ENCODE data around the gene FLYWCH1.

FLYWCH1 gene

DNA sequence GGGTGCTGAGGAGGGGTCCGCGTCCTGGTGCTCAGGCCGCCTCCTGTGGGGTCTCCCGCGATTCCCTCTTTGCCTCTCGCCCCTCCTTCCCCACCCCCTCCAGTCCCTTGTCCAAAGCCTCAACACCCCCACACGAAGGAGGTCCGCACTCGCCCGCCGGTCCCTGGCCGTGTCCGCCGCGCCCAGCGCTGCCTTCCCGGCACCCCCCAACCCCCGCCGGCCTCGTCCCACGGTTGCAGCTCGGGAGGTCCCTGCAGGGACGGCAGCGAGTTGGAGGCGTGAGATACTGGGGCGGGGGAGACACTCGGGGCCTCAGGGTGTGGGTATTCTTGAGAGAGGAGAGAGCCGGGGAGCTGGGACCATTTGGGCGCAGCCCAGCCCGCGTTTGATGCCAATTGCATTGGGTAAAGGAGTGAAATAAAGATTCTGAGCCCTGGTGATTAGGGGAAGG is 28.2 kb upstream of the FLYWCH1 start:
- CTCF ChIA-PET: interaction anchor here (0.6 to 1.4 kb wide), 7 partner anchors 10 to 89 kb away, joined by 3 to 6 read pairs (median 4); partner anchors contain the start of gene PRSS21
- H3K4me1 ChIP-seq (ENCODE audit: control extremely low read depth in 1 of 4, control insufficient read depth in 4 of 4, insufficient read depth in 4 of 4, low read length in 3 of 4): peaks cover 0 to 13% (median 13%) of the 10 kb centered on the region in 4 experiments
- H3K36me3 ChIP-seq (ENCODE audit: control insufficient read depth in 4 of 4, insufficient read depth in 4 of 4, low read length in 3 of 4): no peaks in the 10 kb centered on the region
- H3K27ac ChIP-seq (ENCODE audit: insufficient read depth in 1 of 2, low read depth in 1 of 2, low read length in 2 of 2, poor library complexity in 1 of 2, severe bottlenecking in 2 of 2): peak overlapping the region; percentile 46 to 86
- no peaks in the 10 kb centered on the region for H3K27me3 ChIP-seq (replicated peaks in 2 of 5; ENCODE audit: control insufficient read depth in 4 of 5, insufficient read depth in 5 of 5, low read length in 4 of 5)
- POLR2A ChIA-PET: no interaction called here
- peak; percentile 19 to 49 (median 37) for DNase-seq
- H3K9me3 ChIP-seq (ENCODE audit: control extremely low read depth in 1 of 5, control insufficient read depth in 4 of 5, insufficient read depth in 2 of 5, low read depth in 1 of 5, low read length in 4 of 5): peaks cover 0 to 10% (median 5%) of the 10 kb centered on the region in 5 experiments
- peak overlapping the region; percentile 67 to 94 (median 79) for H3K4me3 ChIP-seq (ENCODE audit: control insufficient read depth in 1 of 7, extremely low read depth in 1 of 7, insufficient read depth in 4 of 7, low read depth in 2 of 7, low read length in 6 of 7)
- 3% methylated on average over 14 of the region's 31 CpGs for WGBS (ENCODE audit: insufficient coverage)

- H3K27ac ChIP-seq (ENCODE audit: insufficient read depth in 1 of 2, low read depth in 1 of 2, low read length in 2 of 2, poor library complexity in 1 of 2, severe bottlenecking in 2 of 2): peak overlapping the region in 1 of 2 experiments; percentile 86
- ChIA-PET POLR2A (no interaction called here), CTCF (interaction anchor here (0.6 to 1.4 kb wide), 4 partner anchors 11 to 89 kb away, joined by 3 to 6 read pairs (median 4); partner anchors contain the start of gene PRSS21)
- peaks cover 0 to 13% (median 13%) of the 10 kb centered on the region in 4 experiments for H3K4me1 ChIP-seq (ENCODE audit: control extremely low read depth in 1 of 4, control insufficient read depth in 4 of 4, insufficient read depth in 4 of 4, low read length in 3 of 4)
- H3K9me3 ChIP-seq (ENCODE audit: control extremely low read depth in 1 of 5, control insufficient read depth in 4 of 5, insufficient read depth in 2 of 5, low read depth in 1 of 5, low read length in 4 of 5): peaks cover 0 to 10% (median 6%) of the 10 kb centered on the region in 5 experiments
- H3K36me3 ChIP-seq (ENCODE audit: control insufficient read depth in 4 of 4, insufficient read depth in 4 of 4, low read length in 3 of 4): no peaks in the 10 kb centered on the region
- H3K27me3 ChIP-seq (replicated peaks in 2 of 5; ENCODE audit: control insufficient read depth in 4 of 5, insufficient read depth in 5 of 5, low read length in 4 of 5): no peaks in the 10 kb centered on the region
- WGBS (ENCODE audit: insufficient coverage): 80% methylated on average over 15 of the region's 18 CpGs
- DNase-seq: no peak
- H3K4me3 ChIP-seq (ENCODE audit: control insufficient read depth in 1 of 7, extremely low read depth in 1 of 7, insufficient read depth in 4 of 7, low read depth in 2 of 7, low read length in 6 of 7): peak overlapping the region in 6 of 7 experiments; percentile 67 to 94 (median 80)
Measured at GRCh38 chr16:2884041-2884451, 27.7 kb upstream of the FLYWCH1 start.

DNA sequence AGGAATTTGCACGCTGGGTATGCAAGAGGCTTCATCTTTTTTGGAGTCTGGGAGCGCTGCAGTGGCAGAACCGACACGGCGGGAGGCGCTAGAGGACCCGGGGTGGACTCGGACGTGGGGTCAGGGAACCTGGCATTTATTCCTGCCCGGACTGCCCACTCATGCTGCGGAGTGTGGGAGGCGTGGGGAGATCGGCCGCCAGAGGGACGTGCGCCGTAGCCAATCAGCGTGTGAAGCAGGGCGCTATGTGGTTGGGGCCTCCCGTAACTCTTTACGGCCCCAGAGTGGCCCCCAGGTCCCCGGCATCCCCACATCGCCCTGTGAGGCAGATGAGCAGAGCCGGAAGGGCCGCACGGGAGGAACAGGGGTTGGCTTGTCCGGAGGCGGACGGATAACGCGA is 17.5 kb upstream of the FLYWCH1 start:
- ChIA-PET CTCF (interaction anchor here (1.0 to 1.4 kb wide), 2 partner anchors 11 to 22 kb away, joined by 3 to 4 read pairs; partner anchors contain the start of gene FLYWCH2), POLR2A (no interaction called here)
- Histone ChIP-seq H3K4me3 (ENCODE audit: control insufficient read depth in 1 of 7, extremely low read depth in 1 of 7, insufficient read depth in 4 of 7, low read depth in 2 of 7, low read length in 6 of 7) (no peak overlapping the region), H3K36me3 (ENCODE audit: control insufficient read depth in 4 of 4, insufficient read depth in 4 of 4, low read length in 3 of 4) (peaks cover 0 to 17% (median 6%) of the 10 kb centered on the region in 4 experiments), H3K9me3 (ENCODE audit: control extremely low read depth in 1 of 5, control insufficient read depth in 4 of 5, insufficient read depth in 2 of 5, low read depth in 1 of 5, low read length in 4 of 5) (no peaks in the 10 kb centered on the region), H3K27ac (ENCODE audit: insufficient read depth in 1 of 2, low read depth in 1 of 2, low read length in 2 of 2, poor library complexity in 1 of 2, severe bottlenecking in 2 of 2) (no peak overlapping the region), H3K4me1 (ENCODE audit: control extremely low read depth in 1 of 4, control insufficient read depth in 4 of 4, insufficient read depth in 4 of 4, low read length in 3 of 4) (no peaks in the 10 kb centered on the region), H3K27me3 (replicated peaks in 2 of 5; ENCODE audit: control insufficient read depth in 4 of 5, insufficient read depth in 5 of 5, low read length in 4 of 5) (no peaks in the 10 kb centered on the region)
- 99% methylated on average over 27 of the region's 31 CpGs for WGBS (ENCODE audit: insufficient coverage)
- DNase-seq: no peak

- CTCF ChIA-PET: interaction anchor here (1.4 kb wide), 1 partner anchor 23 kb away, joined by 4 read pairs; no protein-coding TSS in a partner anchor
- no peaks in the 10 kb centered on the region for H3K27me3 ChIP-seq (replicated peaks in 2 of 5; ENCODE audit: control insufficient read depth in 4 of 5, insufficient read depth in 5 of 5, low read length in 4 of 5)
- H3K36me3 ChIP-seq (ENCODE audit: control insufficient read depth in 4 of 4, insufficient read depth in 4 of 4, low read length in 3 of 4): peaks cover 0 to 21% (median 6%) of the 10 kb centered on the region in 4 experiments
- no peak overlapping the region for H3K4me3 ChIP-seq (ENCODE audit: control insufficient read depth in 1 of 7, extremely low read depth in 1 of 7, insufficient read depth in 4 of 7, low read depth in 2 of 7, low read length in 6 of 7)
- no peaks in the 10 kb centered on the region for H3K9me3 ChIP-seq (ENCODE audit: control extremely low read depth in 1 of 5, control insufficient read depth in 4 of 5, insufficient read depth in 2 of 5, low read depth in 1 of 5, low read length in 4 of 5)
- no peak overlapping the region for H3K27ac ChIP-seq (ENCODE audit: insufficient read depth in 1 of 2, low read depth in 1 of 2, low read length in 2 of 2, poor library complexity in 1 of 2, severe bottlenecking in 2 of 2)
- DNase-seq: no peak
- 73% methylated on average over 2 of the region's 4 CpGs for WGBS (ENCODE audit: insufficient coverage)
- POLR2A ChIA-PET: no interaction called here
- no peaks in the 10 kb centered on the region for H3K4me1 ChIP-seq (ENCODE audit: control extremely low read depth in 1 of 4, control insufficient read depth in 4 of 4, insufficient read depth in 4 of 4, low read length in 3 of 4)
Measured at GRCh38 chr16:2895813-2896212, 15.9 kb upstream of the FLYWCH1 start.

GRCh38 chr16:2896480-2897010 is 15.2 kb upstream of the FLYWCH1 start:
- ChIA-PET CTCF (interaction anchor here (1.7 kb wide), 1 partner anchor 10 kb away, joined by 6 read pairs; no protein-coding TSS in a partner anchor), POLR2A (no interaction called here)
- Histone ChIP-seq H3K4me3 (ENCODE audit: control insufficient read depth in 1 of 7, extremely low read depth in 1 of 7, insufficient read depth in 4 of 7, low read depth in 2 of 7, low read length in 6 of 7) (no peak overlapping the region), H3K36me3 (ENCODE audit: control insufficient read depth in 4 of 4, insufficient read depth in 4 of 4, low read length in 3 of 4) (peaks cover 0 to 23% (median 6%) of the 10 kb centered on the region in 4 experiments), H3K27ac (ENCODE audit: insufficient read depth in 1 of 2, low read depth in 1 of 2, low read length in 2 of 2, poor library complexity in 1 of 2, severe bottlenecking in 2 of 2) (no peak overlapping the region), H3K4me1 (ENCODE audit: control extremely low read depth in 1 of 4, control insufficient read depth in 4 of 4, insufficient read depth in 4 of 4, low read length in 3 of 4) (no peaks in the 10 kb centered on the region), H3K27me3 (replicated peaks in 2 of 5; ENCODE audit: control insufficient read depth in 4 of 5, insufficient read depth in 5 of 5, low read length in 4 of 5) (no peaks in the 10 kb centered on the region), H3K9me3 (ENCODE audit: control extremely low read depth in 1 of 5, control insufficient read depth in 4 of 5, insufficient read depth in 2 of 5, low read depth in 1 of 5, low read length in 4 of 5) (no peaks in the 10 kb centered on the region)
- WGBS (ENCODE audit: insufficient coverage): over 99% methylated on average over 16 of the region's 19 CpGs
- DNase-seq: no peak

DNA sequence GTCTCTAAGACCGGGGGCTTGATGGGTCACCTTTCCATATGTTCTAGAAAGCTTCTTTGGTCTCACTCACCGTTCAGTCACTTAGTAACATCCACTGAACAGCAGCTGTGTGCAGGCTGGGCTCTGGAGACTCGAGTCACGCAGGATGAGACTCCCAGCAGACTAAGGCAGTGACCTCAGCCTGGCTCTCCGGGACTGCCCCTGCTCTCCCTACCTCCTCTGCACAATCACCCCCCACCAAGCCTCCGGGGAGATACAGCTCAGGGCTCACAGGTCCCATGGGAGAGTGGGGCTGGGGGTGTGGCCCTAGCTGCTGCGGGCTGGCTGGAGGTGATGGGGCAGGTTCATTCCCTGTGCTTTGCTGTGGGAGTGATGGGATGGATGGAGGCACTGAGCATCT is 14.6 kb upstream of the FLYWCH1 start:
- Histone ChIP-seq H3K36me3 (ENCODE audit: control insufficient read depth in 4 of 4, insufficient read depth in 4 of 4, low read length in 3 of 4) (peaks cover 0 to 23% (median 6%) of the 10 kb centered on the region in 4 experiments), H3K27me3 (replicated peaks in 2 of 5; ENCODE audit: control insufficient read depth in 4 of 5, insufficient read depth in 5 of 5, low read length in 4 of 5) (no peaks in the 10 kb centered on the region), H3K4me1 (ENCODE audit: control extremely low read depth in 1 of 4, control insufficient read depth in 4 of 4, insufficient read depth in 4 of 4, low read length in 3 of 4) (no peaks in the 10 kb centered on the region), H3K27ac (ENCODE audit: insufficient read depth in 1 of 2, low read depth in 1 of 2, low read length in 2 of 2, poor library complexity in 1 of 2, severe bottlenecking in 2 of 2) (no peak overlapping the region), H3K4me3 (ENCODE audit: control insufficient read depth in 1 of 7, extremely low read depth in 1 of 7, insufficient read depth in 4 of 7, low read depth in 2 of 7, low read length in 6 of 7) (no peak overlapping the region), H3K9me3 (ENCODE audit: control extremely low read depth in 1 of 5, control insufficient read depth in 4 of 5, insufficient read depth in 2 of 5, low read depth in 1 of 5, low read length in 4 of 5) (no peaks in the 10 kb centered on the region)
- WGBS (ENCODE audit: insufficient coverage): 94% methylated on average over 5 of the region's 7 CpGs
- DNase-seq: no peak
- CTCF ChIA-PET: interaction anchor here (0.6 to 1.7 kb wide), 3 partner anchors 11 to 355 kb away, joined by 3 to 6 read pairs (median 4); no protein-coding TSS in a partner anchor
- POLR2A ChIA-PET: no interaction called here

DNA sequence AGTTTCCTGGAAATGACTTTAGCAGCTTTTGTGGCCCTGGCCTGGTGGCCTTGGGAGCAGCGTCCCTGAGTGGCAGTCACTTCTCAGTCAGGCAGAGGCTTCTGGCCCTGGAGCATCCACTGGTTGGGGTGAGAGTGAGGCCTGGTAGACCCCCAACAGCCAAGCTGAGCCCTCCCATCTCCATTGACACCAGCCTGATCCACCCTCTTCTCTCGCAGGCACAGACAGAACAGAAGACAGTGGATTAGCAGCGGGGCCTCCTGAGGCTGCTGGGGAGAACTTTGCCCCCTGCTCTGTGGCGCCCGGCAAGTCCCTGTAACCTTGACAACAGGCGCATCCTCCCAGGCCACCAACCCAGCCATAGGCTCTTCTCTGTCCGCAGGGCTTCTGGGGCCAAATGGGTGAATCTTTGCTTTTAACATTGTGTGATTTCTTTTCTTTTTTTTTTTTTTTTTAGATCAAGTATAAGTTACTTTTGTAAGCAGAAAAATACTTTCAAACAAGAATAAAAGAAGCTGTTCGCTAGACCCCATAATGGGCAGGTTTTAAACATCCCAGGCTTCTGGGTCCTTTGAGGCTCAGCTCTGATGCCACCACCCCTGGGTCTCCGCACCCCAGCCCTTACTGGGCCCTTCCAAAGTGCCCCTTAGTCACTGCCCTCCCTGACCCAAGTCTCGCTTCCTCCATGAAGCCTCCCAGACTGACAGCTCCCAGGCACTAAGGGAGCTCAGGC is 12.7 kb upstream of the FLYWCH1 start:
- H3K27ac ChIP-seq (ENCODE audit: insufficient read depth in 1 of 2, low read depth in 1 of 2, low read length in 2 of 2, poor library complexity in 1 of 2, severe bottlenecking in 2 of 2): no peak overlapping the region
- ChIA-PET CTCF (interaction anchor here (0.8 to 1.3 kb wide), 3 partner anchors 10 to 60 kb away, joined by 3 to 6 read pairs (median 4); no protein-coding TSS in a partner anchor), POLR2A (no interaction called here)
- H3K36me3 ChIP-seq (ENCODE audit: control insufficient read depth in 4 of 4, insufficient read depth in 4 of 4, low read length in 3 of 4): peaks cover 0 to 23% (median 6%) of the 10 kb centered on the region in 4 experiments
- no peaks in the 10 kb centered on the region for H3K9me3 ChIP-seq (ENCODE audit: control extremely low read depth in 1 of 5, control insufficient read depth in 4 of 5, insufficient read depth in 2 of 5, low read depth in 1 of 5, low read length in 4 of 5)
- DNase-seq: no peak
- no peaks in the 10 kb centered on the region for H3K27me3 ChIP-seq (replicated peaks in 2 of 5; ENCODE audit: control insufficient read depth in 4 of 5, insufficient read depth in 5 of 5, low read length in 4 of 5)
- H3K4me1 ChIP-seq (ENCODE audit: control extremely low read depth in 1 of 4, control insufficient read depth in 4 of 4, insufficient read depth in 4 of 4, low read length in 3 of 4): peaks cover 3 to 6% (median 3%) of the 10 kb centered on the region in 4 experiments
- 97% methylated on average over 6 of the region's 10 CpGs for WGBS (ENCODE audit: insufficient coverage)
- no peak overlapping the region for H3K4me3 ChIP-seq (ENCODE audit: control insufficient read depth in 1 of 7, extremely low read depth in 1 of 7, insufficient read depth in 4 of 7, low read depth in 2 of 7, low read length in 6 of 7)

All from common myeloid progenitor, CD34-positive (primary cell).